GM23338 (cell line): ENCODE data around the gene TMEM11.

Source experiments
- CREB1 ChIP-seq: fragments of 250-450 bp; sonication (Bioruptor Pico); IDR thresholded peaks from 2 replicates; pipeline ENCODE4 v1.5.0; 2020; ENCODE audit warnings: low read depth, mild to moderate bottlenecking, moderate library complexity
- CTCF ChIP-seq, 2 experiments: fragments of 200-600 bp in 1 of 2; sonication (generic) in 1 of 2; conservative IDR thresholded peaks; 2 replicates each; pipeline versions ENCODE4 v1.5.1 to v1.6.1; 2016 to 2017; ENCODE audit warnings: antibody characterized with exemption in 2 of 2, low read depth in 2 of 2, mild to moderate bottlenecking in 2 of 2, moderate library complexity in 1 of 2
- EZH2 ChIP-seq: fragments of 200-600 bp; sonication (generic); IDR thresholded peaks from one replicate; pipeline ENCODE4 v1.8.0; 2017; ENCODE audit warnings: antibody characterized with exemption, mild to moderate bottlenecking, low read depth; ENCODE audit not compliant: unreplicated experiment
- EZH2phosphoT487 ChIP-seq: fragments of 200-600 bp; sonication (generic); IDR thresholded peaks from one replicate; pipeline ENCODE4 v1.8.1; 2018; ENCODE audit warnings: antibody characterized with exemption; ENCODE audit not compliant: unreplicated experiment
- JUNB ChIP-seq: IDR thresholded peaks from one replicate; pipeline ENCODE4 v1.6.1; 2016; ENCODE audit warnings: antibody characterized with exemption; ENCODE audit not compliant: unreplicated experiment
- NANOG ChIP-seq: IDR thresholded peaks from 2 replicates; pipeline ENCODE4 v1.6.1; 2016; ENCODE audit warnings: antibody characterized with exemption, borderline replicate concordance
- POLR2AphosphoS5 ChIP-seq: IDR thresholded peaks from 2 replicates; pipeline ENCODE4 v1.6.1; 2016; ENCODE audit warnings: antibody characterized with exemption, low read depth

DNA sequence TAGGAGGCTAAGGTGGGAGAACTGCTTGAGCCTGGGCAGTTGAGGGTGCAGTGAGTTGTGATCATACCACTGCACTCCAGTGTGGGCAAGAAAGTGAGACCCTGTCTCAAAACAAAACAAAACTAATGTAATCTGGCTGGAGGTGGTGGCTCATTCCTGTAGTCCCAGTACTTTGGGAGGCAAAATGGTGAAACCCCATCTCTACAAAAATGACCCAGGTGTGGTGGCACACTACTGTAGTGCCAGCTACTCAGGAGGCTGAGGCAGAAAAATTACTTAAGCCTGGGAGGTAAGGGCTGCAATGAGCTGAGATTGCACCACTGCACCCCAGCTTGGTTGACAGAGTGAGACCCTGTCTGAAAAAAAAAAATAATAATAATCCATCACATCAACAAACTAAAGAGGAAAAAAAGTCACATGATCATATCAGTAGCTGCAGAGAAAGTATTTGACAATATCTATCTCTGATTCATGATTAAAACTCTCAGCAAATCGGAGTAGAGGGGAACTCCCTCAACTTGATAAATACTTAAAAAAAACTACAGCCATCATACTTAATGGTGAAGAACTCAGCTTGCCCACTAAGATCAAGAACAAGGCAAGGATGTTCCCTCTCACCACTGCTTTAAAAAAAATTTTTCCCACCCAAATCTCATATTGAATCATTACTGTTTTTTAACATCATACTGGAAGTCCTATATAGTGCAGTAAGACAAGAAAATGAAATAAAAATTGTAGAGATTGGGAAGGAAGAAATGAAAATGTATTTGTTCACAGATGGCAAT is 56.2 kb downstream of the TMEM11 start:
- TF ChIP-seq CTCF (conservative IDR thresholded peaks at IDR 0.05; ENCODE audit: low read depth in 2 of 2) (no peak), JUNB (no peak), EZH2 (no peak), EZH2phosphoT487 (no peak), NANOG (no peak), CREB1 (CRISPR knock-in tag) (no peak), POLR2AphosphoS5 (no peak)
